Occipital lobe (tissue), 3 donors: Measurements from ENCODE around the gene DGKH. TPM values are rescaled to one million over a fixed set of nuclear protein-coding genes. Genes with fewer than 3 reads are reported as not detected.

ENCODE experiments used
- DNase-seq: peaks from one replicate; lab custom pipeline; 2025; lab: John Stamatoyannopoulos, UW
- small RNA-seq: library from RNA; depleted of rRNA; stranded (forward); fragments of <200 nt; gene quantifications from one replicate; pipeline ENCODE3, GENCODE V24; 2014
- total RNA-seq: library from RNA; depleted of rRNA; stranded (reverse); fragments of >200 nt; gene quantifications from one replicate; pipeline ENCODE4 v1.2.3, GENCODE V29; 2014

The DGKH gene
- total RNA-seq, 1 donor from 2014 or later: 20.0 TPM

GRCh38 chr13:42275098-42275471 lies 226.6 kb downstream of the DGKH start:
- no peak for DNase-seq

- no peak for DNase-seq
These were observed 227.1 kb downstream of the DGKH start for GRCh38 chr13:42275506-42275905.

DNA sequence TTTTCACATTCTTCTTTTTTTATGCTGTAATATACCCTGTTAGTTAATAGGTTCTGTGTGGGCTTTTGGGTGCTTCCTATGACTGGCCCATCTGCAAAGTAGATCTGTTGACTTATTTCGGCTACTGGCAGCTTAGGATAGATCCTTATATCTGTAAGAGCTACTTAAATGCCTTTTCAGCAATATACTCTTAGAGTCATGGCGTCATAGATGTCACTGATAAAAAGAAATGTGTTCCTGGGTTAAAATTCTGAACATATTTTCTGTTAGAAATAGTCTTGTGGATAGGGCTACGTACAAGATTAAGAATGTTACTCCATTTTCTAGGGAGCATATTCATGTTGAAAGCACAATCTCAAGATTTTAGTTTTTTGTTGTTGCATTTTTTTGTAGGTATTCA lies 228.2 kb downstream of the DGKH start:
- no peak for DNase-seq

- DNase-seq: no peak
These were observed 229.3 kb downstream of the DGKH start for GRCh38 chr13:42277618-42278276.

DNA sequence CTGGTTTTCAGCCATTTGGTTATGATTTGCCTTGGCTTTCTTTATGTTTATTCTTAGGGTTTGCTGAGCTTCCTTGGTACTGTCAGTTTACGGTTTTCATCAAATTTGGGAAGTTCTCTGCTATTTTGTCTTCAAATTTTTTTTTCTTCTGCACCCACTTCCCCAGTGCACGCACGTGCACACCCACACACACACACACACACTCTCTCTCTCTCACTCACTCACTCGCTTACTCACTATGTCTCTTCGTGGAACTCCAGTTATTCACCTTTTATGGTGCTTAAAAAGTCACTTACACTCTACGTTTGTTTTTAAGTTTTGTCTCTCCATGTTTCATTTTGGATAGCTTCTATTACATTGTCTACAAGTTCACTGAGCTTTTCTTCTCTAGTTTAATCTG lies 230.6 kb downstream of the DGKH start:
- DNase-seq: no peak

- no peak for DNase-seq
These were observed 231.5 kb downstream of the DGKH start for GRCh38 chr13:42279986-42280385.

DNA sequence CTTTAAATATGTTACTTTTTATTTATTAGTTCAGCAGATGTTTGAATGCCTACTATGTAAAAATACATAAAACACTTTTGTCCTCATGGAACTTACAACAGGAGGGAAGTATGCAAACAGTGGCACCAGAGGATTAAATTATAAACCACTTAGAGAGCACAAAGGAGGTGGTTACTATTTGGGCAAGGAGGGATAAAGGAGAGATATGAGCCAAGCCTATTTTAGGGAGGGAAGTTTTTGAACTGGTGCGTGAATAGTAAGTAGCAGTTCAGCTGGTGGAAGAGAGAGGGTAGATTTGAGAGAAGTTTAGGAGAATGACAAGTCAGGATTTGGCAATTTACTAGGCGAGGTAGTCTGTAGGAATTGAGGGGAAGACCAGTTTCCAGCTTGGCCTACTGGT lies 232.1 kb downstream of the DGKH start:
- no peak for DNase-seq

GRCh38 chr13:42283574-42283973 lies 235.1 kb downstream of the DGKH start:
- DNase-seq: no peak

DNA sequence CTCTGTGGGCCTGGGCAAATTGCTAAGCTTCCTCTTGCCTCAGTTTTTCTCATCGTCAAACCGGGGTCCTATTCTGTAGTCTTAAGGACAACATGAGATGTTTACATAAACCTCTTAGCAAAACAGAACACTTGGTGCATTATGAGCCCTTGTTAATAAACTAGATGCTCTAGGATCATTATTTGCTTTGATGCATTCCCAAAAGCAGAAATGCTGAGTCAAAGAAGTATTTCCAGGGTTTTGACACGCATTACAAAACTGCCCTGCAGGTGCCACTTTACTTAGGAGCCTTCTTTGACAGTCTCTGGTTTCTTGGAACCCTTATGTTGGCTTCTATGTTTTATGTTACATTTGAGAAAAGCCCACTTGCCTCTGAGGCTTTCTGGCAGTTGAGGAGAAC lies 235.6 kb downstream of the DGKH start:
- no peak for DNase-seq

Small RNAs within 50 kb of the gene (small RNA-seq; reads per million reads assigned to genes)
- gene RPS28P8: not detected

Other genes with a start within 250 kb of the DGKH start
- gene VWA8, start 87.5 kb upstream of the DGKH start, total RNA-seq: 53.7 TPM
- 87.0 TPM for gene AKAP11, start 223.5 kb downstream of the DGKH start, total RNA-seq